HepG2 (cell line): ENCODE results near the gene ACOT6. TPM values are rescaled to one million over a fixed set of nuclear protein-coding genes. Genes with fewer than 3 reads are reported as not detected.

ENCODE experiments used
- ATAC-seq: fragments of 200-7000 bp; cut with Tn5 transposase; 3 replicates; pipeline ENCODE4 v1.9.1; 2020; ENCODE audit warnings: mild to moderate bottlenecking, moderate library complexity
- BruUV-seq: library from RNA; stranded (reverse); fragments of 400-500 nt; replicated peaks from 2 replicates; lab custom pipeline; 2021; lab: Mats Ljungman, UMichigan
- CTCF ChIA-PET: fragments of 300-600 bp; formaldehyde crosslinking; extraction: SDS; loops from one replicate; lab custom pipeline; 2021; ENCODE audit warnings: low total read pairs, inconsistent platforms, low intra/inter-chr PET ratio; lab: Yijun Ruan, JAX
- POLR2A ChIA-PET: fragments of 350-600 bp; sonication (Branson Sonifier 250); formaldehyde crosslinking; loops from one replicate; lab custom pipeline; 2020; ENCODE audit warnings: antibody characterized with exemption, inconsistent platforms; lab: Yijun Ruan, JAX
- DNase-seq: peaks from one replicate; pipeline ENCODE4 v3.0.0-alpha.2; 2015; ENCODE audit warnings: low spot score
- FAIRE-seq: peaks from 3 replicates; lab custom pipeline; 2011; peaks lifted over from hg19 to GRCh38; lab: Jason Lieb, UNC
- H2AFZ ChIP-seq: one replicate; pipeline ENCODE4 v1.6.1; 2011; ENCODE audit warnings: low read length, inconsistent platforms
- H3K27ac ChIP-seq: fragments of 300-600 bp; 3 replicates; pipeline ENCODE4 v1.8.0; 2011; ENCODE audit warnings: mixed run types, mild to moderate bottlenecking, mixed read lengths, low read length, inconsistent platforms; ENCODE audit not compliant: insufficient read depth; ENCODE audit errors: extremely low read length
- H3K27me3 ChIP-seq, 2 experiments: fragments of 200-600 bp in 1 of 2; 2 replicates in 1 of 2; 3 replicates in 1 of 2; pipeline versions ENCODE4 v1.6.0 to v1.8.0; 2011; ENCODE audit warnings: low read length in 2 of 2, mild to moderate bottlenecking in 2 of 2, moderate library complexity in 2 of 2, inconsistent platforms in 1 of 2; ENCODE audit not compliant: insufficient read depth in 2 of 2, control insufficient read depth in 1 of 2
- H3K36me3 ChIP-seq, 2 experiments: fragments of 200-600 bp in 1 of 2; replicated peaks in 1 of 2; 2 replicates in 1 of 2; 3 replicates in 1 of 2; pipeline versions ENCODE4 v1.5.1 to v1.8.0; 2011; ENCODE audit warnings: low read length in 2 of 2, inconsistent platforms in 1 of 2; ENCODE audit not compliant: insufficient read depth in 2 of 2, control insufficient read depth in 1 of 2
- H3K4me1 ChIP-seq: 2 replicates; pipeline ENCODE4 v1.5.1; 2012; ENCODE audit warnings: low read length, inconsistent platforms; ENCODE audit not compliant: insufficient read depth
- H3K4me2 ChIP-seq: 2 replicates; pipeline ENCODE4 v1.6.0; 2011; ENCODE audit warnings: low read depth, low read length, inconsistent platforms
- H3K4me3 ChIP-seq, 3 experiments: fragments of 200-600 bp in 1 of 3; sonication (generic), shearing (Covaris generic) in 1 of 3; replicated peaks in 1 of 3; 2 replicates each; pipeline ENCODE4 v1.5.1; 2011 to 2016; ENCODE audit warnings: low read length in 3 of 3, inconsistent platforms in 2 of 3, low read depth in 2 of 3, mild to moderate bottlenecking in 2 of 3, control low read depth in 1 of 3, mixed read lengths in 1 of 3; ENCODE audit not compliant: insufficient read depth in 1 of 3
- H3K79me2 ChIP-seq: one replicate; pipeline ENCODE4 v1.6.1; 2011; ENCODE audit warnings: low read length, inconsistent platforms; ENCODE audit not compliant: insufficient read depth
- H3K9ac ChIP-seq: 2 replicates; pipeline ENCODE4 v1.6.0; 2011; ENCODE audit warnings: mild to moderate bottlenecking, low read depth, low read length, inconsistent platforms; ENCODE audit not compliant: insufficient read depth
- H3K9me3 ChIP-seq: 2 replicates; pipeline ENCODE4 v1.5.1; 2012; ENCODE audit warnings: mild to moderate bottlenecking, low read length
- H4K20me1 ChIP-seq: 2 replicates; pipeline ENCODE4 v1.6.0; 2011; ENCODE audit warnings: inconsistent platforms, mild to moderate bottlenecking, low read length, moderate library complexity; ENCODE audit not compliant: insufficient read depth
- FIP1L1 ChIP-seq: fragments of 200-400 bp; formaldehyde crosslinking; IDR thresholded peaks from 2 replicates; pipeline ENCODE4 v1.6.1; 2018; ENCODE audit warnings: low read depth, mild to moderate bottlenecking, low read length, moderate library complexity, borderline replicate concordance; ENCODE audit not compliant: insufficient read depth
- MTA3 ChIP-seq: sonication (generic); formaldehyde crosslinking; IDR thresholded peaks from 2 replicates; pipeline ENCODE4 v1.4.0; 2020; ENCODE audit warnings: missing genetic modification reagents
- NCOA2 ChIP-seq: sonication (generic); formaldehyde crosslinking; IDR thresholded peaks from 2 replicates; pipeline ENCODE4 v1.8.0; 2022; ENCODE audit warnings: inconsistent platforms
- PTBP1 ChIP-seq: fragments of 200-400 bp; formaldehyde crosslinking; IDR thresholded peaks from 2 replicates; pipeline ENCODE4 v1.6.1; 2018; ENCODE audit warnings: low read length, low read depth; ENCODE audit not compliant: poor library complexity, severe bottlenecking
- RFX3 ChIP-seq: IDR thresholded peaks from 2 replicates; pipeline ENCODE4 v1.6.1; 2016; ENCODE audit warnings: missing biosample characterization, missing genetic modification reagents
- SATB2 ChIP-seq: sonication (generic); formaldehyde crosslinking; IDR thresholded peaks from 2 replicates; pipeline ENCODE4 v1.5.0; 2020; ENCODE audit warnings: missing genetic modification reagents
- ZNF432 ChIP-seq: sonication (generic); formaldehyde crosslinking; IDR thresholded peaks from 2 replicates; pipeline ENCODE4 v1.5.0; 2020; ENCODE audit warnings: missing genetic modification reagents, mild to moderate bottlenecking, borderline replicate concordance
- ZNF788 ChIP-seq: sonication (generic); formaldehyde crosslinking; IDR thresholded peaks from 2 replicates; pipeline ENCODE4 v1.5.0; 2020; ENCODE audit warnings: mild to moderate bottlenecking, missing genetic modification reagents, borderline replicate concordance
- WGBS: methylation state at CpG from one replicate; pipeline ENCODE4 v1.1.6; 2017; ENCODE audit warnings: low lambda C conversion rate; 5-methylcytosine and 5-hydroxymethylcytosine counted together
- in situ Hi-C: cut with HindIII; loops from 2 replicates; pipeline ENCODE4 v1.10.0; 2017; ENCODE audit warnings: low pct_unique_long_range_greater_than_20kb; ENCODE audit not compliant: extremely low pct_ligation_motif_present
- intact Hi-C: fragments of 100-400 bp; cut with micrococcal nuclease; formaldehyde crosslinking; loops from one replicate; pipeline ENCODE4 v1.10.0; 2022; ENCODE audit not compliant: unreplicated experiment
- polyA plus RNA-seq, 8 experiments: library from polyadenylated mRNA; depleted of rRNA in 3 of 8; stranded (reverse) in 7 of 8; unstranded in 1 of 8; fragments of >200 nt; fragmentation: Illumina TruSeq in 4 of 8; extraction: Trizol in 4 of 8; gene quantifications; 2 replicates each; pipeline versions ENCODE4 v1.2.1 to v1.2.3, GENCODE V29; 2011 to 2016; ENCODE audit warnings: low read depth in 4 of 8, missing spikeins in 1 of 8, mixed read lengths in 1 of 8; ENCODE audit not compliant: insufficient read depth in 1 of 8
- total RNA-seq, 5 experiments: library from RNA; depleted of rRNA; stranded (reverse); fragments of >200 nt; fragmentation: Illumina TruSeq; extraction: Trizol; gene quantifications; 2 replicates each; pipeline ENCODE4 v1.2.3, GENCODE V29; 2016; ENCODE audit warnings: low read depth in 1 of 5
- TF ChIP-seq, protein P1 (sequence below): sonication (generic); formaldehyde crosslinking; IDR thresholded peaks from 2 replicates; pipeline ENCODE4 v1.4.0; 2020; ENCODE audit warnings: mild to moderate bottlenecking, missing genetic modification reagents
- TF ChIP-seq, protein P2 (sequence below): IDR thresholded peaks from 2 replicates; pipeline ENCODE4 v1.6.1; 2016; ENCODE audit warnings: missing genetic modification reagents, missing compliant biosample characterization
- TF ChIP-seq, protein P3 (sequence below): sonication (generic); formaldehyde crosslinking; IDR thresholded peaks from 2 replicates; pipeline ENCODE4 v1.4.0; 2020; ENCODE audit warnings: missing genetic modification reagents
- TF ChIP-seq, protein P4 (sequence below): sonication (generic); formaldehyde crosslinking; IDR thresholded peaks from 2 replicates; pipeline ENCODE4 v1.4.0; 2020; ENCODE audit warnings: missing genetic modification reagents
- TF ChIP-seq, protein P5 (sequence below): sonication (generic); formaldehyde crosslinking; conservative IDR thresholded peaks from 2 replicates; pipeline ENCODE4 v1.8.1; 2023; ENCODE audit warnings: missing genetic modification reagents

ACOT6 gene
- total and polyA plus RNA-seq, 2 of the 13 experiments (the other 11 are each of a cell fraction or from before 2014, with no cell fraction given), result 0.15 to 0.27 TPM

DNA sequence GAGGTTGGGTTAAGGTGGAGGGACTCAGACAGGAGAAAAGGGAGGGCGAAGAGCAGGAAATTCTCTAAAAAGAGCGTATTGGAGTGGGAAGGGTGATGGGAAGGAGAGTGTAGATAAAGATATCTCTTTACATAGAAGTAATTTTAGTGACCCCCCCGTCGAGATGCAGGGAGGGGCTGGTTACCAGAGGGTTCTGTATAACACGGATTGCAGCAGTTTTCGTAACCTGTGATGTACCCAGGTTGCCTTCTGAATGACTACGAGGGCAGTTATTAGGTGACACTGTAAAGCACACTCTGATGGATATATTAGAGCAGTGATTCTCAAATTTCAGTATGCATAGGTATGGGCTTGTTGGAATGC lies 32.9 kb downstream of the ACOT6 start:
- DNase-seq (no peak), FAIRE-seq (no peak), ATAC-seq (no peak)
- Histone ChIP-seq H3K27me3 (no peaks in the 10 kb centered on the region), H4K20me1 (no peaks in the 10 kb centered on the region), H3K4me1 (peaks cover 22% of the 10 kb centered on the region), H3K36me3 (no peaks in the 10 kb centered on the region), H3K9ac (peak overlapping the region; percentile 69), H3K79me2 (no peaks in the 10 kb centered on the region), H3K4me2 (peak overlapping the region; percentile 95), H3K9me3 (no peaks in the 10 kb centered on the region), H3K4me3 (peak overlapping the region; percentile 85 to 94 (median 85)), H3K27ac (peak overlapping the region; percentile 68), H2AFZ (peak overlapping the region; percentile 59)
- WGBS, result 0% methylated on average over 7 of the region's 7 CpGs
- intact Hi-C loops (no loop called here), in situ Hi-C loops (no loop called here)
- TF ChIP-seq, protein P1, sequence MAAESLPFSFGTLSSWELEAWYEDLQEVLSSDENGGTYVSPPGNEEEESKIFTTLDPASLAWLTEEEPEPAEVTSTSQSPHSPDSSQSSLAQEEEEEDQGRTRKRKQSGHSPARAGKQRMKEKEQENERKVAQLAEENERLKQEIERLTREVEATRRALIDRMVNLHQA (CRISPR knock-in tag), result no peak
- TF ChIP-seq, protein P2, sequence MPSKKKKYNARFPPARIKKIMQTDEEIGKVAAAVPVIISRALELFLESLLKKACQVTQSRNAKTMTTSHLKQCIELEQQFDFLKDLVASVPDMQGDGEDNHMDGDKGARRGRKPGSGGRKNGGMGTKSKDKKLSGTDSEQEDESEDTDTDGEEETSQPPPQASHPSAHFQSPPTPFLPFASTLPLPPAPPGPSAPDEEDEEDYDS (CRISPR knock-in tag), result no peak
- TF ChIP-seq NCOA2 (CRISPR knock-in tag), result no peak
- no peak for TF ChIP-seq PTBP1
- TF ChIP-seq, protein P3, sequence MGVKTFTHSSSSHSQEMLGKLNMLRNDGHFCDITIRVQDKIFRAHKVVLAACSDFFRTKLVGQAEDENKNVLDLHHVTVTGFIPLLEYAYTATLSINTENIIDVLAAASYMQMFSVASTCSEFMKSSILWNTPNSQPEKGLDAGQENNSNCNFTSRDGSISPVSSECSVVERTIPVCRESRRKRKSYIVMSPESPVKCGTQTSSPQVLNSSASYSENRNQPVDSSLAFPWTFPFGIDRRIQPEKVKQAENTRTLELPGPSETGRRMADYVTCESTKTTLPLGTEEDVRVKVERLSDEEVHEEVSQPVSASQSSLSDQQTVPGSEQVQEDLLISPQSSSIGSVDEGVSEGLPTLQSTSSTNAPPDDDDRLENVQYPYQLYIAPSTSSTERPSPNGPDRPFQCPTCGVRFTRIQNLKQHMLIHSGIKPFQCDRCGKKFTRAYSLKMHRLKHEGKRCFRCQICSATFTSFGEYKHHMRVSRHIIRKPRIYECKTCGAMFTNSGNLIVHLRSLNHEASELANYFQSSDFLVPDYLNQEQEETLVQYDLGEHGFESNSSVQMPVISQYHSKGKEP (CRISPR knock-in tag), result no peak
- no peak for TF ChIP-seq SATB2 (CRISPR knock-in tag)
- TF ChIP-seq, protein P4, sequence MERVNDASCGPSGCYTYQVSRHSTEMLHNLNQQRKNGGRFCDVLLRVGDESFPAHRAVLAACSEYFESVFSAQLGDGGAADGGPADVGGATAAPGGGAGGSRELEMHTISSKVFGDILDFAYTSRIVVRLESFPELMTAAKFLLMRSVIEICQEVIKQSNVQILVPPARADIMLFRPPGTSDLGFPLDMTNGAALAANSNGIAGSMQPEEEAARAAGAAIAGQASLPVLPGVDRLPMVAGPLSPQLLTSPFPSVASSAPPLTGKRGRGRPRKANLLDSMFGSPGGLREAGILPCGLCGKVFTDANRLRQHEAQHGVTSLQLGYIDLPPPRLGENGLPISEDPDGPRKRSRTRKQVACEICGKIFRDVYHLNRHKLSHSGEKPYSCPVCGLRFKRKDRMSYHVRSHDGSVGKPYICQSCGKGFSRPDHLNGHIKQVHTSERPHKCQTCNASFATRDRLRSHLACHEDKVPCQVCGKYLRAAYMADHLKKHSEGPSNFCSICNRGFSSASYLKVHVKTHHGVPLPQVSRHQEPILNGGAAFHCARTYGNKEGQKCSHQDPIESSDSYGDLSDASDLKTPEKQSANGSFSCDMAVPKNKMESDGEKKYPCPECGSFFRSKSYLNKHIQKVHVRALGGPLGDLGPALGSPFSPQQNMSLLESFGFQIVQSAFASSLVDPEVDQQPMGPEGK (CRISPR knock-in tag), result peak; percentile 36; the same call in 1 of the 2 replicates
- no peak for TF ChIP-seq ZNF788 (CRISPR knock-in tag)
- no peak for TF ChIP-seq RFX3 (CRISPR knock-in tag)
- no peak for TF ChIP-seq ZNF432 (CRISPR knock-in tag)
- TF ChIP-seq FIP1L1, result no peak
- TF ChIP-seq MTA3 (CRISPR knock-in tag), result no peak
- TF ChIP-seq, protein P5, sequence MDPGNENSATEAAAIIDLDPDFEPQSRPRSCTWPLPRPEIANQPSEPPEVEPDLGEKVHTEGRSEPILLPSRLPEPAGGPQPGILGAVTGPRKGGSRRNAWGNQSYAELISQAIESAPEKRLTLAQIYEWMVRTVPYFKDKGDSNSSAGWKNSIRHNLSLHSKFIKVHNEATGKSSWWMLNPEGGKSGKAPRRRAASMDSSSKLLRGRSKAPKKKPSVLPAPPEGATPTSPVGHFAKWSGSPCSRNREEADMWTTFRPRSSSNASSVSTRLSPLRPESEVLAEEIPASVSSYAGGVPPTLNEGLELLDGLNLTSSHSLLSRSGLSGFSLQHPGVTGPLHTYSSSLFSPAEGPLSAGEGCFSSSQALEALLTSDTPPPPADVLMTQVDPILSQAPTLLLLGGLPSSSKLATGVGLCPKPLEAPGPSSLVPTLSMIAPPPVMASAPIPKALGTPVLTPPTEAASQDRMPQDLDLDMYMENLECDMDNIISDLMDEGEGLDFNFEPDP, result 0 out of 2 replicates have a peak, but pooled peaks have one; percentile 68
- CTCF ChIA-PET, result no interaction called here
- POLR2A ChIA-PET, result interaction anchor here (0.8 to 1.8 kb wide), 2 partner anchors 19 to 31 kb away, joined by 3 to 5 read pairs; no protein-coding TSS in a partner anchor
- BruUV-seq, result no TSS peak
